MM.1S (cell line): ENCODE data around the gene AOC1.
A peak's percentile ranks its signal among the peaks of the same experiment; 100 is the strongest.

Experiments used
- DNase-seq: peaks from one replicate; pipeline ENCODE4 v3.0.0-alpha.2; 2015
- H2AFZ ChIP-seq: fragments of 300-600 bp; sonication (generic); 2 replicates; pipeline ENCODE4 v1.6.0; 2016; ENCODE audit warnings: antibody characterized with exemption, low read length
- H3F3A ChIP-seq: fragments of 300-600 bp; sonication (generic); 2 replicates; pipeline ENCODE4 v1.6.1; 2016; ENCODE audit warnings: mild to moderate bottlenecking, antibody characterized with exemption, low read length, moderate library complexity, mixed read lengths; ENCODE audit not compliant: insufficient read depth
- H3K27ac ChIP-seq: fragments of 300-600 bp; sonication (generic); 2 replicates; pipeline ENCODE4 v1.5.1; 2016; ENCODE audit warnings: mild to moderate bottlenecking, low read length
- H3K27me3 ChIP-seq: fragments of 300-600 bp; sonication (generic); replicated peaks from 2 replicates; pipeline ENCODE4 v1.6.0; 2016; ENCODE audit warnings: low read length; ENCODE audit not compliant: insufficient read depth
- H3K36me3 ChIP-seq: fragments of 300-600 bp; sonication (generic); replicated peaks from 2 replicates; pipeline ENCODE4 v1.6.1; 2016; ENCODE audit warnings: mild to moderate bottlenecking, low read length, mixed read lengths; ENCODE audit not compliant: insufficient read depth
- H3K4me1 ChIP-seq: fragments of 300-600 bp; sonication (generic); 2 replicates; pipeline ENCODE4 v1.6.1; 2016; ENCODE audit warnings: low read length, mixed read lengths
- H3K4me2 ChIP-seq: fragments of 300-600 bp; sonication (generic); 2 replicates; pipeline ENCODE4 v1.6.0; 2016; ENCODE audit warnings: low read depth, low read length
- H3K4me3 ChIP-seq: fragments of 300-600 bp; sonication (generic); 2 replicates; pipeline ENCODE4 v1.5.1; 2016; ENCODE audit warnings: low read length, mixed read lengths
- H3K79me2 ChIP-seq: fragments of 300-600 bp; sonication (generic); 2 replicates; pipeline ENCODE4 v1.6.1; 2016; ENCODE audit warnings: mixed run types, low read length, mixed read lengths
- H3K9ac ChIP-seq: fragments of 300-600 bp; sonication (generic); 2 replicates; pipeline ENCODE4 v1.6.1; 2016; ENCODE audit warnings: low read length, mixed read lengths
- H3K9me2 ChIP-seq: fragments of 300-600 bp; sonication (generic); replicated peaks from 2 replicates; pipeline ENCODE4 v1.6.1; 2016; ENCODE audit warnings: mild to moderate bottlenecking, low read length, mixed read lengths; ENCODE audit not compliant: insufficient read depth
- H3K9me3 ChIP-seq: fragments of 300-600 bp; sonication (generic); replicated peaks from 2 replicates; pipeline ENCODE4 v1.6.1; 2016; ENCODE audit warnings: mild to moderate bottlenecking, low read length, mixed read lengths; ENCODE audit not compliant: insufficient read depth
- H4K20me1 ChIP-seq: fragments of 300-600 bp; sonication (generic); 2 replicates; pipeline ENCODE4 v1.6.1; 2016; ENCODE audit warnings: mild to moderate bottlenecking, low read length, moderate library complexity, mixed read lengths; ENCODE audit not compliant: insufficient read depth
- CTCF ChIP-seq: fragments of 300-600 bp; sonication (generic); IDR thresholded peaks from 2 replicates; pipeline ENCODE4 v1.5.1; 2016; ENCODE audit warnings: antibody characterized with exemption, low read length, mixed read lengths
- EZH2 ChIP-seq: fragments of 300-600 bp; sonication (generic); optimal IDR thresholded peaks from 2 replicates; pipeline ENCODE3; 2017; ENCODE audit warnings: low read depth, mild to moderate bottlenecking, antibody characterized with exemption, low read length, mixed read lengths
- EZH2phosphoT487 ChIP-seq: fragments of 300-600 bp; sonication (generic); IDR thresholded peaks from 2 replicates; pipeline ENCODE4 v1.6.1; 2018; ENCODE audit warnings: antibody characterized with exemption, low read length

Gene AOC1

GRCh38 chr7:150871601-150872000 lies 19.3 kb downstream of the AOC1 start:
- Histone ChIP-seq H3K9me3 (no peaks in the 10 kb centered on the region), H3K4me1 (no peaks in the 10 kb centered on the region), H3K36me3 (no peaks in the 10 kb centered on the region), H3K4me2 (no peak overlapping the region), H3K27ac (no peak overlapping the region), H3K4me3 (no peak overlapping the region), H3K27me3 (no peaks in the 10 kb centered on the region), H3F3A (no peaks in the 10 kb centered on the region), H3K9me2 (no peaks in the 10 kb centered on the region), H2AFZ (no peak overlapping the region), H3K9ac (no peak overlapping the region), H3K79me2 (no peaks in the 10 kb centered on the region), H4K20me1 (no peaks in the 10 kb centered on the region)
- TF ChIP-seq CTCF (no peak), EZH2phosphoT487 (no peak), EZH2 (no peak)
- no peak for DNase-seq

GRCh38 chr7:150874401-150875198 lies 22.3 kb downstream of the AOC1 start:
- no peak overlapping the region for H2AFZ ChIP-seq
- H3K4me2 ChIP-seq, result no peak overlapping the region
- no peaks in the 10 kb centered on the region for H3K36me3 ChIP-seq
- DNase-seq, result no peak
- no peaks in the 10 kb centered on the region for H3K9me3 ChIP-seq
- H3K27me3 ChIP-seq, result no peaks in the 10 kb centered on the region
- no peaks in the 10 kb centered on the region for H3K9me2 ChIP-seq
- TF ChIP-seq EZH2 (no peak), CTCF (no peak), EZH2phosphoT487 (no peak)
- no peaks in the 10 kb centered on the region for H3K4me1 ChIP-seq
- no peaks in the 10 kb centered on the region for H4K20me1 ChIP-seq
- no peak overlapping the region for H3K27ac ChIP-seq
- no peak overlapping the region for H3K9ac ChIP-seq
- H3F3A ChIP-seq, result no peaks in the 10 kb centered on the region
- no peaks in the 10 kb centered on the region for H3K79me2 ChIP-seq
- H3K4me3 ChIP-seq, result no peak overlapping the region

DNA sequence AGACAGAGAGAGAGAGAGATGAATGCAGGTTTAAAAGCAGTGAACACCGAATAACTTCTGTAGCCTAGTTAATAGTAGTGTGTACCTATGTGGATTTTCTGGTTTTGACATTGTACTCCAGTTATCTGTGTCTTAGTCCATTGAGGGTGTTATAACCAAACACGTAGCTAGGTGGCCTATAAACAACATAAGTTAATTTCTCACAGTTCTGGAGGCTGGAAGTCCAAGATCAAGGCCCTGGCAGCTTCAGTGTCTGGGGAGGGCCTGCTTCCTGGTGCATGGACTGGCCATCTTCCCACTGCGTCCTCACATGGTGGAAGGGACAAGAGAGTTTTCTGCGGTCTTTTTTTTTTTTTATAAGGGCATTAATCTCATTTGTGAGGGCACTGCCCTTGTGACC lies 23.5 kb downstream of the AOC1 start:
- Histone ChIP-seq H4K20me1 (no peaks in the 10 kb centered on the region), H2AFZ (no peak overlapping the region), H3K36me3 (no peaks in the 10 kb centered on the region), H3K4me1 (no peaks in the 10 kb centered on the region), H3K9ac (no peak overlapping the region), H3K9me3 (no peaks in the 10 kb centered on the region), H3K9me2 (no peaks in the 10 kb centered on the region), H3K27me3 (no peaks in the 10 kb centered on the region), H3K4me2 (no peak overlapping the region), H3K27ac (no peak overlapping the region), H3K79me2 (no peaks in the 10 kb centered on the region), H3F3A (no peaks in the 10 kb centered on the region), H3K4me3 (no peak overlapping the region)
- TF ChIP-seq EZH2phosphoT487 (no peak), CTCF (peak; percentile 33), EZH2 (no peak)
- peak; percentile 40 for DNase-seq
